WTC11 (cell line): ENCODE measurements around the gene GLB1L2.

Experiments
- ATF1 ChIP-seq: sonication (generic); formaldehyde crosslinking; IDR thresholded peaks from 2 replicates; pipeline ENCODE4 v1.8.1; 2023; ENCODE audit warnings: mild to moderate bottlenecking, moderate library complexity, missing genetic modification reagents
- CREM ChIP-seq: sonication (generic); formaldehyde crosslinking; IDR thresholded peaks from 2 replicates; pipeline ENCODE4 v1.8.1; 2022; ENCODE audit warnings: mild to moderate bottlenecking, missing genetic modification reagents, moderate library complexity
- ESRRA ChIP-seq: sonication (generic); formaldehyde crosslinking; IDR thresholded peaks from 2 replicates; pipeline ENCODE4 v1.8.1; 2022; ENCODE audit warnings: mild to moderate bottlenecking, missing genetic modification reagents, borderline replicate concordance
- FOXK1 ChIP-seq: sonication (generic); formaldehyde crosslinking; IDR thresholded peaks from 2 replicates; pipeline ENCODE4 v1.8.0; 2022; ENCODE audit warnings: mild to moderate bottlenecking, moderate library complexity, missing genetic modification reagents
- MAX ChIP-seq: sonication (generic); formaldehyde crosslinking; IDR thresholded peaks from 2 replicates; pipeline ENCODE4 v1.8.0; 2022; ENCODE audit warnings: mild to moderate bottlenecking, missing genetic modification reagents
- PRDM15 ChIP-seq: sonication (generic); formaldehyde crosslinking; IDR thresholded peaks from 2 replicates; pipeline ENCODE4 v1.8.0; 2022; ENCODE audit warnings: missing genetic modification reagents
- SMAD3 ChIP-seq: sonication (generic); formaldehyde crosslinking; IDR thresholded peaks from 2 replicates; pipeline ENCODE4 v1.8.0; 2022; ENCODE audit warnings: missing genetic modification reagents, mild to moderate bottlenecking, borderline replicate concordance
- TF ChIP-seq, protein P1 (sequence below): sonication (generic); formaldehyde crosslinking; IDR thresholded peaks from 2 replicates; pipeline ENCODE4 v1.8.1; 2023; ENCODE audit warnings: mild to moderate bottlenecking, moderate library complexity, missing genetic modification reagents
- TF ChIP-seq, protein P2 (sequence below): sonication (generic); formaldehyde crosslinking; IDR thresholded peaks from 2 replicates; pipeline ENCODE4 v1.8.0; 2022; ENCODE audit warnings: mild to moderate bottlenecking, missing genetic modification reagents
- TF ChIP-seq, protein P3 (sequence below): fragments of 200-600 bp; IDR thresholded peaks from 2 replicates; pipeline ENCODE4 v1.8.0; 2022; ENCODE audit warnings: antibody characterized with exemption

GRCh38 chr11:134406264-134407185 is 74.7 kb downstream of the GLB1L2 start:
- TF ChIP-seq, protein P1, sequence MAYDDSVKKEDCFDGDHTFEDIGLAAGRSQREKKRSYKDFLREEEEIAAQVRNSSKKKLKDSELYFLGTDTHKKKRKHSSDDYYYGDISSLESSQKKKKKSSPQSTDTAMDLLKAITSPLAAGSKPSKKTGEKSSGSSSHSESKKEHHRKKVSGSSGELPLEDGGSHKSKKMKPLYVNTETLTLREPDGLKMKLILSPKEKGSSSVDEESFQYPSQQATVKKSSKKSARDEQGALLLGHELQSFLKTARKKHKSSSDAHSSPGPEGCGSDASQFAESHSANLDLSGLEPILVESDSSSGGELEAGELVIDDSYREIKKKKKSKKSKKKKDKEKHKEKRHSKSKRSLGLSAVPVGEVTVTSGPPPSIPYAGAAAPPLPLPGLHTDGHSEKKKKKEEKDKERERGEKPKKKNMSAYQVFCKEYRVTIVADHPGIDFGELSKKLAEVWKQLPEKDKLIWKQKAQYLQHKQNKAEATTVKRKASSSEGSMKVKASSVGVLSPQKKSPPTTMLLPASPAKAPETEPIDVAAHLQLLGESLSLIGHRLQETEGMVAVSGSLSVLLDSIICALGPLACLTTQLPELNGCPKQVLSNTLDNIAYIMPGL (CRISPR knock-in tag), result no peak
- TF ChIP-seq FOXK1 (CRISPR knock-in tag), result no peak
- TF ChIP-seq ESRRA (CRISPR knock-in tag), result no peak
- TF ChIP-seq ATF1 (CRISPR knock-in tag), result no peak
- no peak for TF ChIP-seq CREM
- TF ChIP-seq, protein P2, sequence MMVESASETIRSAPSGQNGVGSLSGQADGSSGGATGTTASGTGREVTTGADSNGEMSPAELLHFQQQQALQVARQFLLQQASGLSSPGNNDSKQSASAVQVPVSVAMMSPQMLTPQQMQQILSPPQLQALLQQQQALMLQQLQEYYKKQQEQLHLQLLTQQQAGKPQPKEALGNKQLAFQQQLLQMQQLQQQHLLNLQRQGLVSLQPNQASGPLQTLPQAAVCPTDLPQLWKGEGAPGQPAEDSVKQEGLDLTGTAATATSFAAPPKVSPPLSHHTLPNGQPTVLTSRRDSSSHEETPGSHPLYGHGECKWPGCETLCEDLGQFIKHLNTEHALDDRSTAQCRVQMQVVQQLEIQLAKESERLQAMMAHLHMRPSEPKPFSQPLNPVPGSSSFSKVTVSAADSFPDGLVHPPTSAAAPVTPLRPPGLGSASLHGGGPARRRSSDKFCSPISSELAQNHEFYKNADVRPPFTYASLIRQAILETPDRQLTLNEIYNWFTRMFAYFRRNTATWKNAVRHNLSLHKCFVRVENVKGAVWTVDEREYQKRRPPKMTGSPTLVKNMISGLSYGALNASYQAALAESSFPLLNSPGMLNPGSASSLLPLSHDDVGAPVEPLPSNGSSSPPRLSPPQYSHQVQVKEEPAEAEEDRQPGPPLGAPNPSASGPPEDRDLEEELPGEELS (CRISPR knock-in tag), result no peak
- TF ChIP-seq SMAD3 (CRISPR knock-in tag), result no peak
- TF ChIP-seq, protein P3, sequence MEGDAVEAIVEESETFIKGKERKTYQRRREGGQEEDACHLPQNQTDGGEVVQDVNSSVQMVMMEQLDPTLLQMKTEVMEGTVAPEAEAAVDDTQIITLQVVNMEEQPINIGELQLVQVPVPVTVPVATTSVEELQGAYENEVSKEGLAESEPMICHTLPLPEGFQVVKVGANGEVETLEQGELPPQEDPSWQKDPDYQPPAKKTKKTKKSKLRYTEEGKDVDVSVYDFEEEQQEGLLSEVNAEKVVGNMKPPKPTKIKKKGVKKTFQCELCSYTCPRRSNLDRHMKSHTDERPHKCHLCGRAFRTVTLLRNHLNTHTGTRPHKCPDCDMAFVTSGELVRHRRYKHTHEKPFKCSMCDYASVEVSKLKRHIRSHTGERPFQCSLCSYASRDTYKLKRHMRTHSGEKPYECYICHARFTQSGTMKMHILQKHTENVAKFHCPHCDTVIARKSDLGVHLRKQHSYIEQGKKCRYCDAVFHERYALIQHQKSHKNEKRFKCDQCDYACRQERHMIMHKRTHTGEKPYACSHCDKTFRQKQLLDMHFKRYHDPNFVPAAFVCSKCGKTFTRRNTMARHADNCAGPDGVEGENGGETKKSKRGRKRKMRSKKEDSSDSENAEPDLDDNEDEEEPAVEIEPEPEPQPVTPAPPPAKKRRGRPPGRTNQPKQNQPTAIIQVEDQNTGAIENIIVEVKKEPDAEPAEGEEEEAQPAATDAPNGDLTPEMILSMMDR, result no peak
- no peak for TF ChIP-seq PRDM15
- no peak for TF ChIP-seq MAX (CRISPR knock-in tag)
